Jurkat, Clone E6-1 (cell line): ENCODE data around the gene EYS.
"Not testable (repeated sequence)": the region's sequence is repeated elsewhere in the genome, so short reads cannot be mapped to it uniquely, and the experiment has no call there.

Experiments
- DNase-seq: peaks from one replicate; pipeline ENCODE4 v3.0.0-alpha.2; 2011; ENCODE audit warnings: low read depth, low spot score
- H3K4me3 ChIP-seq: 2 replicates; pipeline ENCODE4 v1.5.1; 2011; ENCODE audit warnings: mild to moderate bottlenecking, low read length, control low read depth, moderate library complexity

The EYS gene

DNA sequence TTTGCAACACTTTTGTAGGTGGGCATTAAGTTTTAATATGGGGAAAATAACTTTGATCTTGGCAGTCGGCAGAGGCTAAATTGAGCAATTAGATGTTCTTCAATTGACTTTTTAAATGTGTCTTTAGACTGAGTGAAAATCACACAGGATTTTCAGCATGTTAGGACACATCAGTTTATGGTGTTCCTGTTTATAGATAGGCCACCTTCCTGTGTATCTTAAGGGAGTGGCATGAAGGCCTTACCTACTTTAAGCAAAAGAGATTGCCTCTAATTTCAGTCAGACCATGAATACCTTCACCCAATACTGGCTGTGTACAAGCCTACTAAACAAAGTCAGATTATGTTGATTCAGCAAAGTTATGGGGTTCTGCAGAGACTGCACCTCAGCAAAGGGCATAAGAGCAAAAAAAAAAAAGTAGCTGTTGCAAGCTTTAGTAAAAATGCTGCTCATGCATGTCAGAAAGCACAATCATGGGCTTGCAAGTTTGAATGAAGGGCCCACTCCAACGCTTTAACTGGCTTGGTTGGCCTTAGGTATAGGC is 1223.0 kb downstream of the EYS start:
- H3K4me3 ChIP-seq: no peak overlapping the region

GRCh38 chr6:64482631-64483030 is 1224.4 kb downstream of the EYS start:
- no peak overlapping the region for H3K4me3 ChIP-seq
- no peak for DNase-seq

More for the DNA sequence above, 1223.0 kb downstream of the EYS start:
- DNase-seq: no peak

DNA sequence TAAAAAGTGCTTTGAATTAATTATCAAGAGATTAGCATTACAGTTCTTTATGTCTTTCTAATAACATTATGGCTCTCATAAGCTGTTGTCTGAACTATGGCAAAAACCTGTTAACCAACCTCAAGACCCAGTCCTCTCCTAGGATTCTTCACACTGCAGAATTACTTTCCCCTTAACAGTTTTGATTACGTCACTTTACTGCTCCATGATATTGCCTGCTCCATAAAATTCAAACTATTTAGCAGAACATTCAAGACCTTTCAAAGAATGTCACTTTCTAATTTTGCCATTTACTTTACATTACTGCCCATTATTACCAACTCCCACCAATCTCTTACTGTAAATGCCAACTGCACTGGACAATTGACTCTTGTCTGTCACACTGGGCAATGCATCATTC is 1227.9 kb downstream of the EYS start:
- no peak for DNase-seq
- H3K4me3 ChIP-seq: no peak overlapping the region

GRCh38 chr6:64477391-64477790 is 1229.6 kb downstream of the EYS start:
- no peak for DNase-seq
- no peak overlapping the region for H3K4me3 ChIP-seq

DNA sequence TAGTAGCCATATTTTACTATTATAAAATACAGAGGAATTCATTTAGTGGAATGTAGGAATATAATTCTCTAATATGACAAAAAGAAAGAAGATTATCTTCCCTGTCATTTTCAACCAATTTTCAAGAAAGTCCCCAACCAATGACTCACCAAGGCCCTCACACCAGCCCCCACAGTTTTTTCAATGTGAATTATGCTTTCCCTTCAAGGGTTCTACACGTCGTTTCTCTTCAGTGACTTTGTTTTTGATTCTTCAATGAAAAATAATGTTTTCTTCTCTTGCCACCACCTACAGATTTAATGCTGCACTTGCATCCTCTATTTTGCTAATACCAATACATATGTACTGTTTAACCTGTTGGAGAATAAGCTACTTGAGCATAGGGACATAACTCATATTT is 1230.1 kb downstream of the EYS start:
- H3K4me3 ChIP-seq: no peak overlapping the region
- DNase-seq: no peak

DNA sequence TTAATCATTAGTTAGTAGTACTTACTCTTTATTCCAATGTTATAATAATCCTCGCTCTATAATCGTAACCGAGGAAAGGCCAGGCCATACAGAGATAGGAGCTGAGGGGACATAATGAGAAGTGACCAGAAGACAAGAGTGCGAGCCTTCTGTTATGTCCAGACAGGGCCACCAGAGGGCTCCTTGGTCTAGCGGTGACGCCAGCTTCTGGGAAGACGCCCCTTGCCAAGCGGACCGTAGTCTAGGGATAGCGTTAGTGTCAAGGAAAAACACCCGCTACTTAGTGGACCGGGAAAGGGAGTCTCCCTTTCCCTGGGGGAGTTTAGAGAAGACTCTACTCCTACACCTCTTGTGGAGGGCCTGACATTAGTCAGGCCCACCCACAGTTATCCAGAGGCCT is 1237.6 kb downstream of the EYS start:
- not testable (repeated sequence) for H3K4me3 ChIP-seq, DNase-seq

DNA sequence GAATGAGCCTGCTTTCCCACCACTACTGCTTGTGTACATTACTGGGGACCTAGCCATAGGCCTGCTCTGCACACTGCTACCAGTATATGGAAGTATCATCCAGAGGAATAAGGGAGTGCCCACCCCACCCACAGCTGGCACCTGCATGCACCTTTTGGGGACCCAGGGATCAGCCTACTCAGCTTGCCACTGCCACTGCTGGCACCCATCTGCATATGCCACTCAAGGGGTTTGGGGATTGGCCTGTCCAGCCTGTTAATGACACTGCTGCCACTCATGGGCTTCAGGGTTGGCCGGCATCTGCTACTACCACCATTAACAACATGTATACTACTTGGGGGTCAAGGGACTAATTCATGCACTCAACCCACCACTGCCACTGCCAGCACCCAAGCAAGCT is 1239.4 kb downstream of the EYS start:
- no peak overlapping the region for H3K4me3 ChIP-seq
- no peak for DNase-seq

- DNase-seq: no peak
- H3K4me3 ChIP-seq: no peak overlapping the region
These were observed 1247.5 kb downstream of the EYS start for GRCh38 chr6:64459411-64459944.

DNA sequence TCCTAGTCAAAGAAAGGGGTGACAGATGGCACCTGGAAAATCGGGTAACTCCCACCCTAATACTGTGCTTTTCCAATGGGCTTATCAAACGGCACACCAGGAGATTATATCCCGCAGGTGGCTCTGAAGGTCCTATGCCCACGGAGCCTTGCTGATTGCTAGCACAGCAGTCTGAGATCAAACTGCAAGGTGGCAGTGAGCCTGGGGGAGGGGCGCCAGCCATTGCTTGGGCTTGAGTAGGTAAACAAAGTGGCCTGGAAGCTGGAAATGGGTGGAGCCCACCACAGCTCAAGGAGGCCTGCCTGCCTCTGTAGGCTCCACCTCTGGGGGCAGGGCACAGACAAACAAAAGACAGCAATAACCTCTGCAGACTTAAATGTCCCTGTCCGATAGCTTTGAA is 1258.9 kb downstream of the EYS start:
- DNase-seq, H3K4me3 ChIP-seq: not testable (repeated sequence)

- no peak for DNase-seq
- H3K4me3 ChIP-seq: no peak overlapping the region
These were observed 1262.0 kb downstream of the EYS start for GRCh38 chr6:64445038-64445437.

GRCh38 chr6:64439274-64439673 is 1267.8 kb downstream of the EYS start:
- H3K4me3 ChIP-seq: no peak overlapping the region
- DNase-seq: no peak

GRCh38 chr6:64437996-64438395 is 1269.0 kb downstream of the EYS start:
- no peak for DNase-seq
- no peak overlapping the region for H3K4me3 ChIP-seq

DNA sequence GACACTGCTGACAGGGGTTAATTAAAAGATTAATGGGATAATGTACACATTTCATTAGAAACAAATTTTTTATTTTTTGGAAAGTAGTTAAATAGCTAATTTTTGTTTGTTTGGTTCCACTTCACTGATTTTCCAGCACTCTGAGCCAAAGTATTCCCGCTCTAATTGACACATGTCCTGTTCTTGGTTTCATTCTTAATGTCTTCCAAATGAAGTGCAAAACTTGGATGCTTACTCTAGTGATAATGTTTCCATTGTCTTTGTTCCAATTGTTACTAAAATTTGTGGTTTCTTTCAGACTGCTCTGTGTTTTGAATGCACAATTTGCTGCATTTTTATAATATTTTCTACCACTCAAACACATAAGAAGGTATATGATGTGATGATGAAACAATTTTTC is 1277.1 kb downstream of the EYS start:
- DNase-seq: no peak
- H3K4me3 ChIP-seq: no peak overlapping the region

- H3K4me3 ChIP-seq: no peak overlapping the region
- DNase-seq: no peak
These were observed 1278.8 kb downstream of the EYS start for GRCh38 chr6:64428186-64428585.

GRCh38 chr6:64415926-64416325 is 1291.1 kb downstream of the EYS start:
- H3K4me3 ChIP-seq: no peak overlapping the region
- no peak for DNase-seq

GRCh38 chr6:64411226-64411625 is 1295.8 kb downstream of the EYS start:
- DNase-seq: no peak
- no peak overlapping the region for H3K4me3 ChIP-seq

- H3K4me3 ChIP-seq: no peak overlapping the region
- no peak for DNase-seq
These were observed 1297.1 kb downstream of the EYS start for GRCh38 chr6:64409948-64410347.

- DNase-seq: no peak
- H3K4me3 ChIP-seq: no peak overlapping the region
These were observed 1302.6 kb downstream of the EYS start for GRCh38 chr6:64404396-64404795.

DNA sequence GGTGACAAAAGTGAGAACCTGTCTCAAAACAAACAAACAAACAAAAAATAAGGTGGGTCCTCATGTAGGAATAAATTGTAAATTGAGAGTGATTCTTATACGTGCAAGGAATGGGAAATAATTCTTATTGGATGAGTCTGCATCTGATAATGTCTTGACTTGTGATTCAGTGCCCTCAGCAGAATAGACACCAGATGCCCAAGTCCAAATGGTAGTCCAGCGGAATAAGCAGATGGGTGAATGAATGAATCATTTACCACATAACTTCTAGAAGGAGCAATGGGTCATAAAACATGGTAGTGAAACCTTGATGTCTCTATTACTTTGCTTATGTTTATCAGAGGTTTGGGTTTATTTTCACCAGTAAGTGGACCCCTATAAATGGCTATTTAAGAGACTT is 1323.7 kb downstream of the EYS start:
- H3K4me3 ChIP-seq: no peak overlapping the region
- no peak for DNase-seq

DNA sequence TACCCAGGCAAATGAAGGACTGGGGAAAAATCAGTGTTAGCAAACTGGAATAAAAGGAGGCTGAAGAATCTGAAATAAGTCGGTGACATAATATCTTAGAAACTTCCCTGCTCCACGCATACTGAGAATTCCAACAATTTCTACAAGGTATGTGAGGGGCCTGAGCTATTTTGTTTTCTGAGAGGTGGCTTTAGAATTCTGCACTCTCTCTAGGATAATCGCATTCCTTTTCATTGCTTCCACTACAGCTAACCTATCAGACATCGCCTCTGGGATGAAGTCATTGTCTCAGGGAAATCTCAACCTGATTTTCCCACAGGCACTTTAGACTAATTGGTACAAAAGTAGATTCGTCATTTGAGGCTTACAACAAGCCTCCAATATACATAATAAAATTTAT is 1330.6 kb downstream of the EYS start:
- no peak for DNase-seq
- H3K4me3 ChIP-seq: no peak overlapping the region

- no peak for DNase-seq
- no peak overlapping the region for H3K4me3 ChIP-seq
These were observed 1349.6 kb downstream of the EYS start for GRCh38 chr6:64357430-64357829.

DNA sequence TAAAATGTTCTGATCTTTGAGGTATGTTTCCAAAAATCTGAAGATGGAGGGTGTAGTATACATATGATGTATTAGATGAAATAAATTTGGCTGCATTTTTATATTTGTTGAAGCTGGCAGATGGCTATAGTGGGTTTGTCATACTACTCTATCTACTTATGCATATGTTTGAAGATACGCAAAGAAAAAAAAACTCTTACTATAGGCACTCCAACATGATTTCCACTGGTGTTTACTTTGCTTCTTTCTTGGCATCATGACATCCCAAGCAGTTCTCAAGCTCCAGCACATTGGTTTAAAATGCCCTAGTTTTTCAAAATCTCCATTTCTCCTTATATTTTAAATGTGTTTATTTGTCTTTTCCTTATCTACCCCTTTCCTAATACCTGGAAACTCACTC is 1359.6 kb downstream of the EYS start:
- no peak overlapping the region for H3K4me3 ChIP-seq
- DNase-seq: no peak
